HepG2 (cell line): ENCODE measurements around the gene RARA. TPM values are rescaled to one million over a fixed set of nuclear protein-coding genes. Genes with fewer than 3 reads are reported as not detected.
A peak's percentile ranks its signal among the peaks of the same experiment; 100 is the strongest.

Experiments used
- DRAP1 ChIP-seq: IDR thresholded peaks from 2 replicates; pipeline ENCODE4 v1.6.1; 2016; ENCODE audit warnings: missing genetic modification reagents, missing compliant biosample characterization
- EP300 ChIP-seq, 3 experiments: sonication (generic) in 1 of 3; formaldehyde crosslinking in 1 of 3; IDR thresholded peaks; 2 replicates each; pipeline versions ENCODE4 v1.5.1 to v1.6.1; 2011 to 2020; ENCODE audit warnings: low read depth in 2 of 3, low read length in 2 of 3, borderline replicate concordance in 1 of 3, improper control_type of control experiment in 1 of 3, mild to moderate bottlenecking in 1 of 3, missing genetic modification reagents in 1 of 3, moderate library complexity in 1 of 3
- FOXO1 ChIP-seq: sonication (generic); formaldehyde crosslinking; IDR thresholded peaks from 2 replicates; pipeline ENCODE4 v1.4.0; 2020; ENCODE audit warnings: missing genetic modification reagents
- GATA4 ChIP-seq: sonication (generic); IDR thresholded peaks from 2 replicates; pipeline ENCODE4 v1.6.1; 2016; ENCODE audit warnings: antibody characterized with exemption, low read depth, borderline replicate concordance
- HMG20B ChIP-seq: conservative IDR thresholded peaks from 2 replicates; pipeline ENCODE4 v1.6.1; 2016; ENCODE audit warnings: missing genetic modification reagents, missing compliant biosample characterization
- HOXA9 ChIP-seq: sonication (generic); formaldehyde crosslinking; IDR thresholded peaks from 2 replicates; pipeline ENCODE4 v1.8.1; 2022; ENCODE audit warnings: missing genetic modification reagents, mild to moderate bottlenecking, moderate library complexity, borderline replicate concordance
- MAZ ChIP-seq, 2 experiments: sonication (generic) in 1 of 2; formaldehyde crosslinking in 1 of 2; IDR thresholded peaks; 2 replicates each; pipeline versions ENCODE4 v1.5.0 to v1.6.1; 2012 to 2020; ENCODE audit warnings: low read depth in 2 of 2, mild to moderate bottlenecking in 2 of 2, borderline replicate concordance in 1 of 2, improper control_type of control experiment in 1 of 2, low read length in 1 of 2, missing genetic modification reagents in 1 of 2, moderate library complexity in 1 of 2
- MIER3 ChIP-seq: IDR thresholded peaks from 2 replicates; pipeline ENCODE4 v1.6.1; 2016; ENCODE audit warnings: missing compliant biosample characterization, borderline replicate concordance
- PREB ChIP-seq: sonication (generic); formaldehyde crosslinking; IDR thresholded peaks from 2 replicates; pipeline ENCODE4 v1.4.0; 2020; ENCODE audit warnings: missing genetic modification reagents
- SRSF1 ChIP-seq: fragments of 200-400 bp; formaldehyde crosslinking; optimal IDR thresholded peaks from 2 replicates; pipeline ENCODE3; 2017; ENCODE audit warnings: mild to moderate bottlenecking, low read depth, low read length, moderate library complexity
- XBP1 ChIP-seq: sonication (generic); formaldehyde crosslinking; IDR thresholded peaks from 2 replicates; pipeline ENCODE4 v1.5.0; 2020; ENCODE audit warnings: missing genetic modification reagents
- ZBTB1 ChIP-seq: sonication (generic); formaldehyde crosslinking; IDR thresholded peaks from 2 replicates; pipeline ENCODE4 v1.4.0; 2020; ENCODE audit warnings: missing genetic modification reagents, borderline replicate concordance
- ZFP91 ChIP-seq: sonication (generic); formaldehyde crosslinking; IDR thresholded peaks from 2 replicates; pipeline ENCODE4 v1.9.0; 2022; ENCODE audit warnings: missing genetic modification reagents, mild to moderate bottlenecking, borderline replicate concordance
- ZNF260 ChIP-seq: sonication (generic); formaldehyde crosslinking; IDR thresholded peaks from 2 replicates; pipeline ENCODE4 v1.4.0; 2020; ENCODE audit warnings: missing genetic modification reagents, low read depth, mild to moderate bottlenecking, borderline replicate concordance
- ZNF280B ChIP-seq: sonication (generic); formaldehyde crosslinking; IDR thresholded peaks from 2 replicates; pipeline ENCODE4 v1.5.0; 2020; ENCODE audit warnings: missing genetic modification reagents, mild to moderate bottlenecking, borderline replicate concordance
- ZNF672 ChIP-seq: sonication (generic); formaldehyde crosslinking; IDR thresholded peaks from 2 replicates; pipeline ENCODE4 v1.8.1; 2022; ENCODE audit warnings: missing genetic modification reagents
- ZSCAN29 ChIP-seq: sonication (generic); formaldehyde crosslinking; conservative IDR thresholded peaks from 2 replicates; pipeline ENCODE4 v1.4.0; 2020; ENCODE audit warnings: mild to moderate bottlenecking, missing genetic modification reagents
- polyA plus RNA-seq, 8 experiments: library from polyadenylated mRNA; depleted of rRNA in 3 of 8; stranded (reverse) in 7 of 8; unstranded in 1 of 8; fragments of >200 nt; fragmentation: Illumina TruSeq in 4 of 8; extraction: Trizol in 4 of 8; gene quantifications; 2 replicates each; pipeline versions ENCODE4 v1.2.1 to v1.2.3, GENCODE V29; 2011 to 2016; ENCODE audit warnings: low read depth in 4 of 8, missing spikeins in 1 of 8, mixed read lengths in 1 of 8; ENCODE audit not compliant: insufficient read depth in 1 of 8
- total RNA-seq, 5 experiments: library from RNA; depleted of rRNA; stranded (reverse); fragments of >200 nt; fragmentation: Illumina TruSeq; extraction: Trizol; gene quantifications; 2 replicates each; pipeline ENCODE4 v1.2.3, GENCODE V29; 2016; ENCODE audit warnings: low read depth in 1 of 5

RARA gene
- total and polyA plus RNA-seq, 2 of the 13 experiments (the other 11 are each of a cell fraction or from before 2014, with no cell fraction given) = 6.4 to 8.6 TPM

GRCh38 chr17:40355123-40355803 is 46.3 kb downstream of the RARA start (continued):
- TF ChIP-seq PREB (CRISPR knock-in tag) (no peak), MIER3 (peak; percentile 58; the same call in 1 of the 2 replicates), EP300 (IDR thresholded peaks at IDR 0.05; ENCODE audit: low read depth in 2 of 2, low read length in 2 of 2) (peak in 1 of 2 experiments; percentile 46; a peak in 1 of 4 replicates), EP300 (CRISPR knock-in tag; IDR thresholded peaks at IDR 0.05; ENCODE audit: borderline replicate concordance) (no peak), SRSF1 (no peak), ZNF280B (no peak), FOXO1 (peak; percentile 61; the same call in 1 of the 2 replicates), ZFP91 (CRISPR knock-in tag) (peak; percentile 90), DRAP1 (CRISPR knock-in tag) (no peak), HOXA9 (CRISPR knock-in tag) (no peak), ZBTB1 (CRISPR knock-in tag) (no peak), HMG20B (CRISPR knock-in tag) (no peak), XBP1 (no peak), ZSCAN29 (CRISPR knock-in tag) (no peak), GATA4 (no peak), MAZ (IDR thresholded peaks at IDR 0.05; ENCODE audit: borderline replicate concordance, low read depth, low read length) (peak; percentile 55; the same call in 1 of the 2 replicates), MAZ (CRISPR knock-in tag; IDR thresholded peaks at IDR 0.05; ENCODE audit: low read depth) (peak; percentile 79; the same call in 1 of the 2 replicates), ZNF672 (no peak), ZNF260 (no peak)
